Gastroesophageal sphincter (tissue), 4 donors: ENCODE data around the gene LSMEM2. TPM values are rescaled to one million over a fixed set of nuclear protein-coding genes. Genes with fewer than 3 reads are reported as not detected.

ENCODE experiments used
- ATAC-seq: fragments of 150-250 bp; one replicate; pipeline ENCODE4 v1.9.1; 2016; ENCODE audit warnings: mild to moderate bottlenecking, moderate library complexity
- H3K27ac ChIP-seq, 4 donors: fragments of 200-600 bp; sonication (generic) in 3 of 4; 1 replicate in 3 of 4; 2 replicates in 1 of 4; pipeline ENCODE4 v1.5.1; 2016 to 2019
- H3K27me3 ChIP-seq: fragments of 200-600 bp; sonication (generic); one replicate; pipeline ENCODE4 v1.5.1; 2019
- H3K36me3 ChIP-seq, 2 donors: fragments of 200-600 bp; sonication (generic); one replicate each; pipeline ENCODE4 v1.5.1; 2019; ENCODE audit warnings: control low read depth in 1 of 2
- H3K4me1 ChIP-seq, 3 donors: fragments of 200-600 bp; sonication (generic); 1 replicate in 2 of 3; 2 replicates in 1 of 3; pipeline ENCODE4 v1.5.1; 2016 to 2019; ENCODE audit warnings: control low read depth in 2 of 3
- H3K4me3 ChIP-seq, 2 donors: fragments of 200-600 bp; sonication (generic); one replicate each; pipeline ENCODE4 v1.5.1; 2019; ENCODE audit warnings: mild to moderate bottlenecking in 1 of 2, moderate library complexity in 1 of 2
- H3K9me3 ChIP-seq, 3 donors: fragments of 200-600 bp; sonication (generic); one replicate each; pipeline ENCODE4 v1.5.1; 2017 to 2019; ENCODE audit warnings: control low read depth in 2 of 3
- EP300 ChIP-seq: sonication (generic); formaldehyde crosslinking; IDR thresholded peaks from one replicate; pipeline ENCODE4 v1.6.1; 2017; ENCODE audit warnings: antibody characterized with exemption, mild to moderate bottlenecking
- POLR2A ChIP-seq, 2 donors: fragments of 450-650 bp; IDR thresholded peaks; one replicate each; pipeline ENCODE4 v1.6.1; 2017; ENCODE audit warnings: antibody characterized with exemption in 2 of 2, mild to moderate bottlenecking in 2 of 2, moderate library complexity in 1 of 2
- POLR2AphosphoS5 ChIP-seq: sonication (generic); formaldehyde crosslinking; IDR thresholded peaks from one replicate; pipeline ENCODE4 v1.6.1; 2017; ENCODE audit warnings: antibody characterized with exemption
- WGBS, 2 donors: methylation state at CpG; one replicate each; pipeline ENCODE4 v1.1.5; 2018; ENCODE audit warnings: low coverage in 1 of 2; 5-methylcytosine and 5-hydroxymethylcytosine counted together
- total RNA-seq, 4 donors: library from RNA; depleted of rRNA; stranded (reverse); fragments of >200 nt; gene quantifications; one replicate each; pipeline ENCODE4 v1.1.0, GENCODE V29; 2016
- TF ChIP-seq, protein P1 (sequence below), 4 experiments: fragments of 200-600 bp in 2 of 4; fragments of 450-650 bp in 2 of 4; sonication (generic) in 1 of 4; IDR thresholded peaks; one replicate each; pipeline ENCODE4 v1.5.1; 2017 to 2019; ENCODE audit warnings: antibody characterized with exemption in 4 of 4, mild to moderate bottlenecking in 2 of 4, moderate library complexity in 2 of 4

Gene LSMEM2
- total RNA-seq, 4 donors from 2014 or later: not detected

GRCh38 chr3:50298836-50299637 lies 20.1 kb downstream of the LSMEM2 start, which contains the start of the genes HYAL3 and NAA80:
HYAL3 (minus strand) TSS chr3:50299405; CDS start chr3:50295602, 3,803 bp downstream.
NAA80 (minus strand) TSS chr3:50299405; CDS start chr3:50297463, 1,942 bp downstream.
- H3K27me3 ChIP-seq: no peaks in the 10 kb centered on the region
- H3K4me1 ChIP-seq: peaks cover 0 to 56% (median 26%) of the 10 kb centered on the region in 3 donors
- peaks cover 0 to 12% of the 10 kb centered on the region in 2 donors for H3K36me3 ChIP-seq
- peak; percentile 92 for ATAC-seq
- TF ChIP-seq POLR2A (IDR thresholded peaks at IDR 0.05): peak; percentile 91 to 92
- TF ChIP-seq, protein P1, sequence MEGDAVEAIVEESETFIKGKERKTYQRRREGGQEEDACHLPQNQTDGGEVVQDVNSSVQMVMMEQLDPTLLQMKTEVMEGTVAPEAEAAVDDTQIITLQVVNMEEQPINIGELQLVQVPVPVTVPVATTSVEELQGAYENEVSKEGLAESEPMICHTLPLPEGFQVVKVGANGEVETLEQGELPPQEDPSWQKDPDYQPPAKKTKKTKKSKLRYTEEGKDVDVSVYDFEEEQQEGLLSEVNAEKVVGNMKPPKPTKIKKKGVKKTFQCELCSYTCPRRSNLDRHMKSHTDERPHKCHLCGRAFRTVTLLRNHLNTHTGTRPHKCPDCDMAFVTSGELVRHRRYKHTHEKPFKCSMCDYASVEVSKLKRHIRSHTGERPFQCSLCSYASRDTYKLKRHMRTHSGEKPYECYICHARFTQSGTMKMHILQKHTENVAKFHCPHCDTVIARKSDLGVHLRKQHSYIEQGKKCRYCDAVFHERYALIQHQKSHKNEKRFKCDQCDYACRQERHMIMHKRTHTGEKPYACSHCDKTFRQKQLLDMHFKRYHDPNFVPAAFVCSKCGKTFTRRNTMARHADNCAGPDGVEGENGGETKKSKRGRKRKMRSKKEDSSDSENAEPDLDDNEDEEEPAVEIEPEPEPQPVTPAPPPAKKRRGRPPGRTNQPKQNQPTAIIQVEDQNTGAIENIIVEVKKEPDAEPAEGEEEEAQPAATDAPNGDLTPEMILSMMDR (IDR thresholded peaks at IDR 0.05): peak in 3 of 4 experiments; percentile 40 to 76 (median 69)
- TF ChIP-seq EP300: no peak
- peak; percentile 92 for TF ChIP-seq POLR2AphosphoS5
- peak within 1 kb of the TSS; percentile 41 to 68 for H3K4me3 ChIP-seq
- H3K27ac ChIP-seq: peak within 1 kb of the TSS; percentile 64 to 92 (median 90)
- no peaks in the 10 kb centered on the region for H3K9me3 ChIP-seq
- 1% methylated on average over 14 of the region's 61 CpGs; no CpG with 5 or more reads in 1 of the 2 donors for WGBS, 2 donors

- Histone ChIP-seq H3K4me3 (peak overlapping the region; percentile 29 to 68), H3K27me3 (no peaks in the 10 kb centered on the region), H3K36me3 (peaks cover 0 to 12% of the 10 kb centered on the region in 2 donors), H3K27ac (peak overlapping the region; percentile 64 to 92 (median 90)), H3K4me1 (peaks cover 0 to 56% (median 26%) of the 10 kb centered on the region in 3 donors), H3K9me3 (no peaks in the 10 kb centered on the region)
- 0% methylated on average over 1 of the region's 12 CpGs; no CpG with 5 or more reads in 1 of the 2 donors for WGBS, 2 donors
- no peak for ATAC-seq
- TF ChIP-seq, protein P1 (IDR thresholded peaks at IDR 0.05): no peak
- TF ChIP-seq EP300 (no peak), POLR2A (IDR thresholded peaks at IDR 0.05) (no peak), POLR2AphosphoS5 (no peak)
These were observed 20.7 kb downstream of the LSMEM2 start for GRCh38 chr3:50299638-50299928.

DNA sequence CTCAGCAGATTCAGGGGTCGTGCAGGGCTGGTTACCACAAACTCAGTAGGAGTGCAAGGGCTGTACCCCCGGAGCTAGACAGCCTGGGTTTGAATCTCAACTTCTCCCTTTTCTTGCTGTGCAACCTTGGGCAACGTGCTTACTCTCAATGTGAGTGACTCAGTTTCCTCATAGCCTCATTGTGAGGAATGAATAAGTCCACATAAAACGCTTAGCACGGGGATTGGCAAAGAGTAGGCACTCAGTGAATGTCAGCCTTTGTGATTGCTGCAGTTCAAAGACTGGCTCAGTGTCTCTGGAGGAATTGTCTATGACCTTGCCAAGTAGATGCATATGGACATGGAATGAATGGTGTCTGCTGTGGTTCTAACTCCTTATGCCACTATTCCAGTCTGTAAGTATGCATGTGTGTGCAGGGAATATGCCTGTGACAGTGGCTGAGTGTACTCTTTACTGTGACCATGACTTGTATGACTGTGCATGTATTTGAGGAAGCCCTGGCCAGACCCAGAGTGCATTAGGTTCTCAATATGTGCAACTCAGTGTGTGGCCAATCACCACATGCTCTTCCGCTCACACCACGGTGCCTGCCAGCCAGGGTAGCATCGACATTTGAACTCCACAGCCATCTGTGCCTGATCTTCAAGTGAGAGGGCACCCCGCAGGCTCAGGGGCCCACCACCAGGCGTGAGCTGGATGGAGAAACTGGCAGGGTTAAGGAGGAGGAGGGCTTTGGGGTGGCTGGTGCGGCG lies 21.2 kb downstream of the LSMEM2 start:
- peak overlapping the region; percentile 29 to 68 for H3K4me3 ChIP-seq
- TF ChIP-seq POLR2AphosphoS5 (no peak), EP300 (no peak), POLR2A (IDR thresholded peaks at IDR 0.05) (no peak)
- TF ChIP-seq, protein P1 (IDR thresholded peaks at IDR 0.05): no peak
- H3K36me3 ChIP-seq: peaks cover 0 to 12% of the 10 kb centered on the region in 2 donors
- no peaks in the 10 kb centered on the region for H3K9me3 ChIP-seq
- H3K27ac ChIP-seq: peak overlapping the region; percentile 64 to 92 (median 90)
- 26 to 27% methylated on average over 5 of the region's 12 CpGs for WGBS, 2 donors
- no peaks in the 10 kb centered on the region for H3K27me3 ChIP-seq
- ATAC-seq: no peak
- peaks cover 0 to 56% (median 26%) of the 10 kb centered on the region in 3 donors for H3K4me1 ChIP-seq

DNA sequence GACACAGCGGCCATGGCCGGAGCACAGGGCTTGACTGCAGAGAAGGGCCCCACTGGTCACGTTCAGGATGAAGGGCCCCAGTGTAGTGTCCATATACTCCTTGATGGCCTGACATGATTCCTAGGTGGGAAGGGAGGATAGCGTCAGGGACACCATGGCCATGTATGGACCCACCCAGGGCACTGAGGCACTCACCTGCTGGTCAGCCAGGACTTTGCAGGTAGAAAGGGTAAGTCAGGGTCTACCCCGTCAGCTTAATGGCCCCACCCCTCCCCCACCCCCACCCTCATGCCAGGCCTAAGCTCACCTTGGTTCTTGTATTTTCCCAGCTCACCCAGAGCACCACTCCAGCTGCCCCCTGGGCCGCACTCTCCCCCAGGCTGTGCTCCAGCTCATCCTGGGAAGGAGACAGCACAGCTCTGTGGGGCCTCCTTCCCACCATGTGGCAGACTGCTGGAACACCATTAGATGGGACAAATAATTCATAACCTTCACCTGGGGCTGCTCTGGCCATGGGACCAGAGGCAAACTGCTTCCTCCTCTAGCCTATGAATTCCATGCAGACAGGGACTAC lies 21.9 kb downstream of the LSMEM2 start:
- H3K4me1 ChIP-seq: peaks cover 0 to 56% (median 26%) of the 10 kb centered on the region in 3 donors
- WGBS, 2 donors: no CpG with 5 or more reads among the region's 6 CpGs
- no peak for TF ChIP-seq EP300
- TF ChIP-seq, protein P1 (IDR thresholded peaks at IDR 0.05): no peak
- no peak for TF ChIP-seq POLR2A (IDR thresholded peaks at IDR 0.05)
- no peak for TF ChIP-seq POLR2AphosphoS5
- H3K27me3 ChIP-seq: no peaks in the 10 kb centered on the region
- H3K27ac ChIP-seq: peak overlapping the region; percentile 64 to 92 (median 90)
- peaks cover 0 to 12% of the 10 kb centered on the region in 2 donors for H3K36me3 ChIP-seq
- no peak for ATAC-seq
- peak overlapping the region in 1 of 2 donors; percentile 68 for H3K4me3 ChIP-seq
- no peaks in the 10 kb centered on the region for H3K9me3 ChIP-seq
